Neural progenitor cell (in vitro differentiated cells): ENCODE measurements around the gene SASS6. TPM values are rescaled to one million over a fixed set of nuclear protein-coding genes. Genes with fewer than 3 reads are reported as not detected.

Experiments used
- DNase-seq: peaks from one replicate; pipeline ENCODE4 v3.0.0-alpha.2; 2016; ENCODE audit warnings: low spot score
- H2AFZ ChIP-seq: fragments of 200-600 bp; sonication (generic); replicated peaks from 2 replicates; pipeline ENCODE4 v1.6.1; 2016; ENCODE audit warnings: antibody characterized with exemption
- H3F3A ChIP-seq: fragments of 200-600 bp; sonication (generic); 2 replicates; pipeline ENCODE4 v1.6.1; 2016; ENCODE audit warnings: antibody characterized with exemption, low read depth
- H3K27ac ChIP-seq: fragments of 200-600 bp; sonication (generic); 2 replicates; pipeline ENCODE4 v1.5.1; 2016; ENCODE audit warnings: mild to moderate bottlenecking
- H3K27me3 ChIP-seq: fragments of 200-600 bp; sonication (generic); 2 replicates; pipeline ENCODE4 v1.6.1; 2016; ENCODE audit warnings: mild to moderate bottlenecking, moderate library complexity
- H3K36me3 ChIP-seq: fragments of 200-600 bp; sonication (generic); 2 replicates; pipeline ENCODE4 v1.5.1; 2016
- H3K4me1 ChIP-seq: fragments of 200-600 bp; sonication (generic); 2 replicates; pipeline ENCODE4 v1.6.1; 2016; ENCODE audit warnings: mixed run types
- H3K4me2 ChIP-seq: fragments of 200-600 bp; sonication (generic); 2 replicates; pipeline ENCODE4 v1.6.1; 2016
- H3K4me3 ChIP-seq: fragments of 200-600 bp; sonication (generic); 2 replicates; pipeline ENCODE4 v1.5.1; 2016
- H3K79me2 ChIP-seq: fragments of 200-600 bp; sonication (generic); 2 replicates; pipeline ENCODE4 v1.6.1; 2016; ENCODE audit warnings: low read depth
- H3K9ac ChIP-seq: fragments of 200-600 bp; sonication (generic); 2 replicates; pipeline ENCODE4 v1.6.1; 2016
- H3K9me3 ChIP-seq: fragments of 200-600 bp; sonication (generic); 2 replicates; pipeline ENCODE4 v1.5.1; 2016; ENCODE audit warnings: low read depth
- H4K20me1 ChIP-seq: fragments of 200-600 bp; sonication (generic); 2 replicates; pipeline ENCODE4 v1.6.1; 2016; ENCODE audit warnings: low read depth
- H3K27ac Mint-ChIP-seq: 3 replicates; pipeline ENCODE4 v1.8.0; 2021; ENCODE audit warnings: mixed read lengths
- H3K27me3 Mint-ChIP-seq: 2 replicates; pipeline ENCODE4 v1.8.0; 2022; ENCODE audit warnings: low read depth, mild to moderate bottlenecking, inconsistent platforms, moderate library complexity, mixed read lengths; ENCODE audit not compliant: insufficient read depth
- H3K36me3 Mint-ChIP-seq: 3 replicates; pipeline ENCODE4 v1.8.0; 2021; ENCODE audit warnings: mixed read lengths
- H3K4me1 Mint-ChIP-seq: 3 replicates; pipeline ENCODE4 v1.8.0; 2021; ENCODE audit warnings: mixed read lengths
- H3K4me3 Mint-ChIP-seq: 3 replicates; pipeline ENCODE4 v1.8.0; 2021; ENCODE audit warnings: mild to moderate bottlenecking, moderate library complexity, mixed read lengths
- H3K9me3 Mint-ChIP-seq: 3 replicates; pipeline ENCODE4 v1.8.0; 2020; ENCODE audit warnings: mixed read lengths
- EZH2 ChIP-seq: fragments of 200-600 bp; sonication (generic); IDR thresholded peaks from 2 replicates; pipeline ENCODE4 v1.6.1; 2017; ENCODE audit warnings: antibody characterized with exemption, mild to moderate bottlenecking, moderate library complexity
- EZH2phosphoT487 ChIP-seq: fragments of 200-600 bp; sonication (generic); IDR thresholded peaks from 2 replicates; pipeline ENCODE4 v1.6.1; 2017; ENCODE audit warnings: antibody characterized with exemption
- total RNA-seq: library from RNA; depleted of rRNA; stranded (reverse); fragments of >200 nt; gene quantifications from 2 replicates; pipeline ENCODE4 v1.2.3, GENCODE V29; 2015; ENCODE audit warnings: low replicate concordance
- TF ChIP-seq, protein P1 (sequence below): fragments of 200-600 bp; sonication (generic); IDR thresholded peaks from 2 replicates; pipeline ENCODE4 v1.5.1; 2017; ENCODE audit warnings: antibody characterized with exemption, mild to moderate bottlenecking

Gene SASS6
- total RNA-seq, 1 donor from 2014 or later: 31.7 TPM

DNA sequence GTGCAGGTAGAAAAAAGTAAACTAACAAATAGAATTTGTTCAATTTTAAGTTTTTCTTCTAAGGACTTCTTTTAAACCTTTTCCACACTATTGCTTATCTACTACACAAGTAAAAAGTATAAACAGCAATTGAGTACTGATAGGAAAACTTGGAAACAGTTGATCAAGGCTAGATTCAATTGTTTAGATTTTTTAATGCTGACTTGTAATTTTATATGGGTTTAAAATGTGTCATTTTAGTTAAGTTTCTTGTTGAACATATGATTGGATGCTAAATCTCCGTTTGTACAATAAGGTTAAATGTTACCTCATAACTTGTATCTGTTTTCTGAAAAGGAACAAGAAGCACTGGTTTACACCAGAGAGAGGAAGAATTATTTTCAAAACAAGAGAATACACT is 5.5 kb downstream of the SASS6 start:
- Histone ChIP-seq H3K36me3 (no peaks in the 10 kb centered on the region), H3F3A (no peaks in the 10 kb centered on the region), H3K4me3 (no peak overlapping the region), H3K27ac (no peak overlapping the region), H3K9me3 (no peaks in the 10 kb centered on the region), H3K79me2 (peaks cover 74% of the 10 kb centered on the region), H3K4me1 (peaks cover 10% of the 10 kb centered on the region), H3K27me3 (no peaks in the 10 kb centered on the region), H4K20me1 (no peaks in the 10 kb centered on the region), H3K9ac (no peak overlapping the region), H3K4me2 (no peak overlapping the region), H2AFZ (no peak overlapping the region)
- Mint-ChIP-seq H3K27ac (no peak overlapping the region), H3K4me1 (peaks cover 9% of the 10 kb centered on the region), H3K36me3 (peaks cover 8% of the 10 kb centered on the region), H3K9me3 (no peaks in the 10 kb centered on the region), H3K4me3 (no peak overlapping the region), H3K27me3 (no peaks in the 10 kb centered on the region)
- TF ChIP-seq EZH2: no peak
- TF ChIP-seq EZH2phosphoT487: no peak
- TF ChIP-seq, protein P1, sequence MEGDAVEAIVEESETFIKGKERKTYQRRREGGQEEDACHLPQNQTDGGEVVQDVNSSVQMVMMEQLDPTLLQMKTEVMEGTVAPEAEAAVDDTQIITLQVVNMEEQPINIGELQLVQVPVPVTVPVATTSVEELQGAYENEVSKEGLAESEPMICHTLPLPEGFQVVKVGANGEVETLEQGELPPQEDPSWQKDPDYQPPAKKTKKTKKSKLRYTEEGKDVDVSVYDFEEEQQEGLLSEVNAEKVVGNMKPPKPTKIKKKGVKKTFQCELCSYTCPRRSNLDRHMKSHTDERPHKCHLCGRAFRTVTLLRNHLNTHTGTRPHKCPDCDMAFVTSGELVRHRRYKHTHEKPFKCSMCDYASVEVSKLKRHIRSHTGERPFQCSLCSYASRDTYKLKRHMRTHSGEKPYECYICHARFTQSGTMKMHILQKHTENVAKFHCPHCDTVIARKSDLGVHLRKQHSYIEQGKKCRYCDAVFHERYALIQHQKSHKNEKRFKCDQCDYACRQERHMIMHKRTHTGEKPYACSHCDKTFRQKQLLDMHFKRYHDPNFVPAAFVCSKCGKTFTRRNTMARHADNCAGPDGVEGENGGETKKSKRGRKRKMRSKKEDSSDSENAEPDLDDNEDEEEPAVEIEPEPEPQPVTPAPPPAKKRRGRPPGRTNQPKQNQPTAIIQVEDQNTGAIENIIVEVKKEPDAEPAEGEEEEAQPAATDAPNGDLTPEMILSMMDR: no peak
- DNase-seq: no peak

DNA sequence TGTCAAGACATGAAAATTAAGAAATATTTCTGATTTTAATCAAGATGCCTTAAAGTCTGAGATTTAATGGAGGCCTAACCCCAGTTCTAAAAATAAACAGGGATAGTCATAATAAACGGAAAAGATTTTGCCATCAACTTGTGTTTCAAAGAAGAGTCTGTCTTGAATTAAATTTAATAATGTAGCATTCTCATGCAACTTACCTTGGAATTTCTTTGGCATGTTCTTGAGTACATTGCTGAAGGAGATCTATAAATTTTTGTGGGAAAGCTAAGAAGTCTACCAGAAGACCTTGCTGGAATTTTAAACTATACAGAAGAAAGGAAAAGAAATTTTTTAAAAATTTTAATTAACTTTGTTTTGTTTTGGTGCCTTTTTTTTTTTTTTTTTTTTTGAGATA is 10.6 kb downstream of the SASS6 start:
- peaks cover 12% of the 10 kb centered on the region for H3K36me3 Mint-ChIP-seq
- no peak overlapping the region for H2AFZ ChIP-seq
- H3K4me3 ChIP-seq: no peak overlapping the region
- H3K9ac ChIP-seq: no peak overlapping the region
- H3K27me3 Mint-ChIP-seq: no peaks in the 10 kb centered on the region
- TF ChIP-seq, protein P1: no peak
- TF ChIP-seq EZH2phosphoT487 (no peak), EZH2 (no peak)
- H3K4me1 Mint-ChIP-seq: no peaks in the 10 kb centered on the region
- H3K4me1 ChIP-seq: no peaks in the 10 kb centered on the region
- H3K27ac Mint-ChIP-seq: no peak overlapping the region
- H3F3A ChIP-seq: no peaks in the 10 kb centered on the region
- H3K4me2 ChIP-seq: no peak overlapping the region
- H3K9me3 ChIP-seq: no peaks in the 10 kb centered on the region
- no peak overlapping the region for H3K4me3 Mint-ChIP-seq
- H3K79me2 ChIP-seq: peaks cover 23% of the 10 kb centered on the region
- H3K27me3 ChIP-seq: no peaks in the 10 kb centered on the region
- peaks cover 7% of the 10 kb centered on the region for H3K36me3 ChIP-seq
- no peaks in the 10 kb centered on the region for H3K9me3 Mint-ChIP-seq
- no peak overlapping the region for H3K27ac ChIP-seq
- no peak for DNase-seq
- H4K20me1 ChIP-seq: no peaks in the 10 kb centered on the region

DNA sequence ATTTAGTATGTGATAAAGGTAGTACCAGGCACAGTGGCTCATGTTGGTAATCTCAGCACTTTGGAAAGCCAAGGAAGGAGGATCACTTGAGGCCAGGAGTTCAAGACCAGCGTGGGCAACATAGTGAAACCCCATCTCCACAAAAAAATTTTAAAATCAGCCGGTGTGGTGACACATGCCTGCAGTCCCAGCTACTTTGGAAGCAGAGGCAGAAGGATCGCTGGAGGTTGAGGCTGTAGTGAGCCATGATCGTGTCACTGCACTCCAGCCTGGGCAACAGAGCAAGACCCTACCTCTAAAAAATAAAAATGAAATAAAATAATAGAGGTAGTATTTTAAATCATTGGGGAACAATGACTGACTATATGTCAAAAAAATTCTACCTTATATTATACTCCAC is 17.2 kb downstream of the SASS6 start:
- Histone ChIP-seq H3K4me1 (no peaks in the 10 kb centered on the region), H2AFZ (no peak overlapping the region), H3K36me3 (peaks cover 8% of the 10 kb centered on the region), H3K79me2 (no peaks in the 10 kb centered on the region), H4K20me1 (no peaks in the 10 kb centered on the region), H3F3A (no peaks in the 10 kb centered on the region), H3K27ac (no peak overlapping the region), H3K4me2 (no peak overlapping the region), H3K4me3 (no peak overlapping the region), H3K27me3 (no peaks in the 10 kb centered on the region), H3K9ac (no peak overlapping the region), H3K9me3 (no peaks in the 10 kb centered on the region)
- TF ChIP-seq EZH2 (no peak), EZH2phosphoT487 (no peak)
- TF ChIP-seq, protein P1: no peak
- Mint-ChIP-seq H3K36me3 (peaks cover 23% of the 10 kb centered on the region), H3K4me3 (no peak overlapping the region), H3K27me3 (no peaks in the 10 kb centered on the region), H3K9me3 (no peaks in the 10 kb centered on the region), H3K27ac (no peak overlapping the region), H3K4me1 (no peaks in the 10 kb centered on the region)
- no peak for DNase-seq
